HG03565 (cell line): ENCODE measurements around the gene KIRREL3.

Experiments
- ATAC-seq: cut with Tn5 transposase; IDR thresholded peaks from one replicate; pipeline ENCODE4 v1.9.1; 2021; ENCODE audit warnings: mild to moderate bottlenecking, moderate library complexity; ENCODE audit not compliant: unreplicated experiment

Gene KIRREL3

DNA sequence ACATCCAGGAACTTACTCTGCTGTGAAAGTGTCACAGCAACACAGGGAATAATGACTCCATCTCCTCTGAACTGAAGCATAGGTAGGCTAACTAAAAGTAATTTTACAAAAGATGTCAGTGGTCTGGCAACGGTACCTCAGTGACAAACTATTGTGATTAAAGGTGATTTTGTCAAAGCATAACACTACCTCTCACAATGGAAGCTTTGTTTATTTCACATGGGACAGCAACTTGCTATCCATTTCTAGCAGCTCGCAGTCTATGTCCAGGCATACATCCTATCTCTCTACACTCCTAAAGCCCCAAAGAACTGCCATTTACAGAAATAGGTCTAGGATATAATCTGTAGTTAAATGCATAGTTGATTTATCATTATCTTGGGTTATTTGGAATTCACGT, 163.0 kb downstream of the KIRREL3 start:
- ATAC-seq = no peak

DNA sequence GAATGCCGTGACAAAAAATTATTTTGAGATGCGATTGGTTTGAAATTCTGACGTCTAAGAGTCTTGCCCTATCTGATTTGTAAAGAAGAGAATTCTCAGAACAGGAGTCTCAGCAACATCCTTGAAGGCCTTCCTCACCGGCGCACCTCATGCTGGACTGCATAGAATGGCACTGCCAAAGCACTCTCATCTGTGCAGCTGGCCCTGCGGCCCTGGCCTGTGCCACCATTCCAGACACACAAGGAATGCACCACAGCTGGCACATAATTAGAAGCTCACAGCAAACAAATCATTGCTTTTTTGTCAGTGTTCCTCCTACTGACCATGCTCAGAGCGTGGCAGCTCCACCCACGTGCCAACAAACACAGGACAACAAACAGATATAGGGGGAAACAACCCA, 166.0 kb downstream of the KIRREL3 start:
- ATAC-seq = no peak

DNA sequence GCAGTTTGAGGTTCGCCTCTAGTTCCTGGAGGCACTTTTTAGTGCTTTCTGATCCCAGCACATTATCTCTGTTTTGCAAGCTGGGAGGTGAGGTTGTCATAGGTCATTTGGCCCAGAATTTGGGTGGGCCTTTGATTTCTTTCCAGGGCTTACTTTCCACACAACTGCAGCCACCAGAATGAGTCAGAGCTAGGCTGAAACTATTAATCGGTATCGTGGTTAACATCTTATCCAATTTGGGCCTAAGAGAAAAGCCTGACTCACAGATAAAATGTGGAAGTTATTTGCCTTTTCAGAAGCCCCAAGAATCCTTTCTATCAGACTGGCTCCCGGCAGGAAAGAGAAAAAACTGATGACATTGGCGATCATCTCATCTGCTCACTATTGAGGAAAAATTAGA, 166.4 kb downstream of the KIRREL3 start:
- no peak for ATAC-seq

DNA sequence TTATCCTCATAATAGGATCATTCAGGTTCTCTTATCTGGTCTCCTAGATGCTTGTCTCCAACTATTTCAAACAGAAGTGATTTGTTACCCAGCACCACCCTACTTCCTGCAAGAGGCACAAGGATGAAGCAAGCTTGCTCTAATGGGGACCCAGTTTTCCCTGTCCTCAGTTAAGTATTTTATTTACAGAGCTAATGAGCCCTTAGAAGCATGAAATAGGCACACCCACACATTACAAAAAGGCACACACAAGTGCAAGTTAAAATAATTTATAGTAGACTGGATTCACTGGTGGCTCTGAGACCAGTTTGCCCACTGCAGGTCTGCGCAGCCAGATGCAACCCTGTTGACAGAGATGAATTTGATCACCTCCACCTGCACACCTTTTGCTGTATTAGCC, 167.5 kb downstream of the KIRREL3 start:
- no peak for ATAC-seq

DNA sequence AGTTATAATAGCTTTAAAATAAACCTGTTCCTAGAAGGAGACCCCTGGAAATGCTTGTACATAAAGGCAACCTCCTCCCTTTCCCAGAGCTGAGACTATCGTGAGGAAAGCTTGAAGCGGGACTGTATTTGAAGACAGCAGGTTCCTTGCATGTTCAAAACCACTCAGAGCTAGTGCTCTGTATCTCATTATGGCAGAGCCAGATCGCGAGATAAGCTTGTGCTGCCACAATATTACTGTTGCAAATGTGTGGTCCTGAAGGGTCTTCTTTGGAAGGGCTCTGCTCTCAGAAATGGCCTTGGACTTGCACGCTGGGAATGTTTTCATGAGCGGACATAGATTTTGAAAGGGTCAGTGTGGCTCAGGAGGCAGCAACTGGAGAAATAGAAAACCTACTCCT, 168.2 kb downstream of the KIRREL3 start:
- ATAC-seq = no peak

DNA sequence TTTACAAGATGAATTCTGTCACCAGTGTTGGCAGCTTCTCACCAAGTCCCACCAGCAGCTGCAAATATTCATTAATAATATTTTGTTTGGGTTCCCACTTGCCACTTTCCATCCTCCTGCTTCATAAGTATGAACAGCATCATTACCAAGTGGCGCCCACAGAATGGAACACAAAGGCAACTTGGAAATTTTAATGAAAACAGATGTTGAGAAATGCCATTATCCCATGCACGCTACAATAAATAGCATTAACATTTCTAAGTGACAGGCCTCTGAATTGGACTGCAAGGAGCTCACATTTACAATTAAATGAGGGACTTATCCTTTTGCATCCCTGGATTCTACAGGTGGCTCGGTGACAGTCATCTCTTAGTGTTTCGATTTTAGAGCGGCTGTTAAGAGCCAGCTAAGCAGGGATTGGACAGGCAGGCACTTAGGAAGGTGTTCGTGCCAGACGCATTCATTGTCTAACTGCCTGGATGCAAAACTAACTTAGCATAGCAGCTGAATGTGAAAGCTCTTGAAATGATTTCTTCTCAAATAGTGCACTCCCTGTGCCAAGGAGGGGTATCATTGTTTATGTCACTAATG, 170.3 kb downstream of the KIRREL3 start:
- no peak for ATAC-seq

DNA sequence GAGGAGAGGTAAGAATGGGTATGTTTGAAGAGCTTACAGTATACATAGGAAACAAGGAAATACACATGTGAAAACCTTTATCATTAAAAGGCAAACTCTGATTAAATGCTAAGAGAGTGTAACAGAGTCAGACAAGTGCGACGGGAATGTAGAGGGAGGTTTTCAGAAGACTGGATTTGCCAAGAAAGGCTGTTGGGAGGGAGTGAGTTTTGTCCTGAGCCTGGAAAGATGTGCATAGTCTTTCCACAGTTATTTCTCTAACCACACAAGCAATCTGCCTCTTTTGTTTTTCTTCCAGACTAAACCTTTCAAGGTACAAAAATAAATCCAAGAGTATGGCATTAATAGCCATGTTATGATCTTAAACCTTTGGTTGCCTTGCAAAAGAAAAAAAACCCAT, 170.9 kb downstream of the KIRREL3 start:
- ATAC-seq = no peak

DNA sequence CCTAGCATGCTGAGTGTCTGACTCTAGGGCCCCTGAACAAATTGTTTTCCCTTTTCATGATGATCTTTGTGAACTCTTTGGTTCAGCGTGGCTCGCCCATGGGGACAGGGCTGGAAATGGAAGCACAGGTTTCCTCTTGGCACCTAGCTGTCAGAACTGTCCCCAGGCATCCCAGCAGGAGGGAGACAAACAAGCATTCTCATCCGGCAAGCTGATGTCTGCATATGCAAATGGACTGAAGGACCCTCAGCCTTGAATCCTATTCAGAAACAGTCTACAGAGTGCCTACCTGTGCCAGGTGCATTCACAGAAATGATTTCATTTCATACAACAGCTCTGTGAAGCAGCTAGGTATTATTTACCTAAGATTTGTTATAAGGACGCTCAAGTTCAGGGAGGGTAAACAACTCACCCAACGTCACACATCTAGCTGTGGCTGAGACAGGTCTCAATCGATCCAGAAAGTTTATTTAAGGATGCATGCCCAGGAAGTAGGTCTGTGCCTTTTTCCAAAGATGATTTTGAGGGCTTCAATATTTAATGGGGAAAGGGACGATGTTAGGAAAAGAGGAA, 176.4 kb downstream of the KIRREL3 start:
- ATAC-seq = no peak

DNA sequence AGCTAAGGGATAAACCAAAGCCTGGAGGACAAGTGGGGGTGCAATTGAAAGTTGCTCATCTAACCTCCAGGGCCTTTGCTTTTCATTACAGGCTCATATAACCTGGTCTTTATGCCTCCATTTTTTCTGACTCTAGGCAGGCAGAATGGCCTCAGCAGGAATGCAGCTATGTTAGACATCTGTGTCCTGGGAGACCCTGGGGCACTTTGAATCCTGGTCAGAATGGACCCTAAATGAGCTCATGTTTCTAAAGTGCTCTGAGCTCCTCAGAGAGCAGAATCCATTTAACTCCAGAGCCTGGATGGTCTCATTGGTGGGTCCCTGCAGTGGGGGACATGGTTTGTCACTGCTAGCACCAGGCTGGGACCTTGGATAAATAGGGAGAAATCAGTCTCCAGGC, 177.3 kb downstream of the KIRREL3 start:
- ATAC-seq = no peak

DNA sequence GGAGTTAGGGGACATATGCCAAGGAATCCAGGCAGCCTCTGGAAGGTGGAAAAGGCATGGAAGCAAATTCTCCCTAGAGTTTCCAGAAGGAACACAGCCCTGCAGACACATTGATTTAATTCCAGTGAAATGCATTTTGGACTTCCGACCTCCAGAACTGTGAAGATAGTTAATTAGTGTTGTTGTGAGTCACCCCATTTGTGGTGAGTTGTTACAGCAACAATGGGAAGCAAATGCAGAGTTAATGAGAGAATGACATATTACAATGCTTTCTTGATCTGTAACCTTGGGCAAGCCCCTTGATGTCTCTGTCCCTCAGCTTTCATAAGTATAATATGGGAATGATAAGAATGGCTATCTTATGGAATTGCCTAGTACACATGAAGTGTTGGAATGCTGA, 178.7 kb downstream of the KIRREL3 start:
- no peak for ATAC-seq

DNA sequence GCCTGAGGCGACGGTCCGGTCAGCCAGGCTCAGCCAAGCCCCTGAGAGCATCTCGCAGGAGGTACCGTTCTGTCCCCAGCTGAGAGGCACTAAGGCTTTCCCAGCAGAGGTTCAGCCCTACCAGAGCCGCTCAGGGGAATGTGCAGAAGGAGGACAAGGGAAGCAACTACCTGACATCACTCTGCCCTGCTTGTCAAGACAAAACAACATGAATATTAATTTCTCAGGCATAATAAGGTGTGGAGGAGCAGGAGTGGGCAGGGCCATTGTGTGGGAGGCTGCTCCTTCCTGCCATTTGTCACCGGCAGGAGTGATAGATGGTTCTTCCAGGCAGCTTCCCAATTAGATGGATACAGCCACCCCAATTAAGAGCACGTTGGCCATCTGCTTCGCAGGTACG, 181.4 kb downstream of the KIRREL3 start:
- ATAC-seq = no peak

DNA sequence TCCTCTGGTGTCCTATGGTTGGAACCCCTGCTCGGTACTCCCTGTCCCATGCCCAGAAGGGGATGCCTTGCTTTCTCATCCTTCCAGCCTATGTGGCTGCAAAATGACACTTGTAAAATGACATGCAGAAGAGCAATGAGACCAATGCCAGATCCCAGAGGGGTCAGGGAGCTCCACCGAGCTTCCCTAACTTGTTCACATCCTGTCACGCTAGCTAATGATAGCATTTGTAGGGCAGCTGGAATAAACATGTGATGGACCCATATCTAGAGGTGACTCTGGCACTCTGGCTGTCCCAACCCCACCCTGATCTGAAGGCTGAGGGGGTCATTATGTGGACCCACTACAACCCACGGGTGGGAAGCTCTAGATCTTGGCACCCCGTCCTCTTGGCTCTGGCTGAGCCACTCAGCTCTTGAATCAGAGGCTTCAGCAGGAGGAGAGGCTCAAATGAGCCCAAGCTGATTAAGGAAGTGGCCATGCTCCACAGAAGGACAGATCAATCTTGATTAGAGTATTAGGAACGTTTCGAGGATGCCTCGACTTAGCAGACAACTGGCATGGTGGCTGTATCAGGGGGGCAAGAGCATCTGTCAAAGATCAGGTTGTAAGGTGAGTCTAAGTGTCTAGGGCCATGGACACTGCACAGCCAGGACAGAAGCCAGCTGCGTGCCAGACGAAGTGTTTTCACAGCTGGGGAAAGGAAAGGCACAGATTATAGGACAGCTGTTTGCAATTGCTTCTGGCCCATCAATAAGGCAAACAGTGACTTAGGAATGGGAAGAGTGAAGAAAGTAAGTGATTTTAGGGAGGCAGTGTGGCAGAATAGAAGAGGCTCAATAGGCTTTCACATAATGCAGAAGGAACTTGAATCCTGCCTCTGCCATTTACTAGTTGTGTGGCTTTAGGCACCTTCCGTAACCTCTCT, 182.8 kb downstream of the KIRREL3 start:
- ATAC-seq = no peak

DNA sequence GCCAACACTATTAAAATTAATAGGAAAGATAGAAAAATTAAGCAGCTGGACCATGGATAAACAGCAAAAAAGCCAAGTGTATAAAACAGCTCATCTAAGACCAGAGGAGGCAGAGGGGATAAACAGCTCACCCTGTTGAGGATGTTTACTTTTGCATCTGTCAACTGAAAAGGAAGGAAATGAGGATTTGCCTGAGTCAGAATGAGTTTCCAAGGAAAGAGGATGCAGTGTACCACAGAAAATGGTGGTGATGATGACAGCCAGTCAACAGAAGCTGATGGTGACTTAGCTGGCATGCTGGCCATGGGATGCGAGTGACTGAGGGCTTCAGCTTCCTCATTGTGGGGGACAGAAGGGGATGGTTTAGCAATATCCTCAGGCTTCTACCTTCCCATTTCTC, 183.5 kb downstream of the KIRREL3 start:
- ATAC-seq = no peak

DNA sequence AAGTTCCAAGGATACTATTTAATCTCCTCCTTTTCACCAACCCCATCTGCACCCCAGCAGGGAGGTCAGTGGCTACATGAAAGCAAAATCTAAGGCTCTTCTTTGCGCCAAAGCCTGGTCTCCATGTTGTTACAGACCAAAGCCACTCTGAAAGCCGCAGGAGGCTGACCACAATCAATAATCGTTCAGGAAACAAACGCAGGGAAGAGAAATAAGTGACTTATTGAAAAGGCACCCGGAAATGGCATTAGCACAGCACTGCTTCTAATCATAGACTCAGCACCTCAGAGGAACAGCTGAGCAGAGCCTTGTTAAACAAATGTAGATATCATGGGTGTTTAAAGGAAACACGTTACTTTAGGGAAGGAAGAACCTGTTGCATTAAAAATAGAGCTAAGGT, 183.9 kb downstream of the KIRREL3 start:
- ATAC-seq = no peak

DNA sequence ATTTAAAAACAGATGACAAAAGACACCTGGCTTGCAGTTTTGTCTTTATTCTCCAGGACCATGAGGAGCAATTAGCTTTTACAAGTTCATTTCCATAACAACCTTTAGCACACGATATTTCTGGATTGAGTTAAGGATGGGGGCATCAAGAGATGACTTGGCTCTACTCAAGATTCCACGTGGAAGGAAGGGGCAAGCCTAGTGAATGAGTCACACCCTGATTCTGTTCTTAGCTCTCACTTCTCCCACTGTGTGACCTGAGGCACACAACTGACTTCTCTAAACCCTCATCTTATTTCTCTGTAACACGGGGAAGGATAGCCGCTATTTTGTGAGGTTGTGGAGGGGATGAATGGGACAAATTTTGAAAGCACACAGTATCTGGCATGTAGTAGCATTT, 185.5 kb downstream of the KIRREL3 start:
- ATAC-seq = no peak

DNA sequence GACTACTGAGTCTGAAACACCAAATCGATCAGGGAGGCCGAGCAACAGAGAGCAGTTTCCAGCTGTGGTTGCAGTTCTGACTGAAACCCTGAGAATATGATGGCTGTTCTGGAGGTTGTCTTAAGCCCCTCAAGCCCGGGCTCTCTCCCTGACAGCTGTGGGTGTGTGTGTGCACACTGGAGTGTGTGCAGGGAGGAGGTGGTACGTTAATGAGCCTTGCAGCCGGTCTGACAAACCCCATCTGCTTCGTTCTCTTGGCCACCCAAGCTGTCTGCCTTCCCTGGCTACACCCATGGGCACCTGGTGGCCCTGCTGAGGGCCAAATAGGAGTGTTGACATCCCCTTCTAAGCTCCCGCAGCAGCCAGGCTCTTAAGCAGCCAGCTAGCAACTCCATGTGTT, 189.8 kb downstream of the KIRREL3 start:
- ATAC-seq = no peak

DNA sequence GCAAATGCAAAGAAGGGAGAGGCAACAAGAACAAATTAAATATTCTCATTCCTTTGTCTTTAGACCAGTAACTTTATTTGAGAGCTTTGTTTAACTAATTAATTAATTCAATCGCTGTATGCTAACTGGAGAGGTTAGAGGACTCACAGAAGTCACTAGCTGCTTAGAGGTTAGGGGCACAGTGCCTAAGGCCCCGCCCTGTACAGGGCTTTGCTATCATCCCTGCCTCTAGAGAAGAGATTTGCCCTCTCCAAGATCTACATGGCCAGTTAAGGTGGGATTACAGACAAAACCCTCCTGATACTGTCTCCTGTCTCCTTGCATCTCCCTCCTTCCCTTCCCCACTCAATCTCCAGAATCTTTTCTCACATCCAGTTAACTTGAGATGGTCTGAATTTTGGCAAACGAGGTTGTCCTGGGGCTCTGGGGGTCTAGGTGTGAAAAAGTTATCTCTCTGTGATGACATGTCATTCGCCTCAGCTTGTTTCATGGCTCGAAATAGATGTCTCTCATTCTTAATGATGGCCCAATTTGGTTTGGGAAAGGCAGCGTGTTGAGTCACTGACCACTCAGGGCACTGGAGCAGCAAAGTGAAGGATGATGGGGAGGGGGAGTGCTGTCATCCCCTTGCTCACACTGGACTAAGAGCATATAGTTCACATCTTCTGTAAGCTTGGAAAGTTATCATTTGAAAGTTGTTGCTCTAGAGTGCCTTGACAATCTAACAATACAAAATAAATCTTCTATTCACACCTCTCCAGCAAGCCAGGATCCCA, 190.9 kb downstream of the KIRREL3 start:
- no peak for ATAC-seq

DNA sequence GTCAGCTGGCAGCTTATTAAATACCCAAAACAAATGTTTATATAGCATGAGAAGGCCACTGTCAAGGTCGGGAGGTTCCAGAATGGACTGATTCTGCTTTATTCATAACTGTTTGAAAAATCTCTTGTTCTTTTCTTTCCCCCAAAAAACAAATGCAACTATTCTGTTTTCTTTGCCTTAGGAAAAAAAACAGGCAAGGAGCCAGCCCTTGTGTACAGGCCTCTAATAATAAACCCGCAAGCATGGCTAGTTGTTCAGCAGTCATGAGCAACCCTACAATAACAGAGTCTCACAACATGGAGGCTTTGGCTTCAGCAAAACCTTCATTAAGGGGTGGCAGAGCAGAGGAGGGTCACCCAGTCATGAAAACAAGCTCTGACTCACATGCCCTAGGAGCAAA, 191.7 kb downstream of the KIRREL3 start:
- ATAC-seq = no peak

DNA sequence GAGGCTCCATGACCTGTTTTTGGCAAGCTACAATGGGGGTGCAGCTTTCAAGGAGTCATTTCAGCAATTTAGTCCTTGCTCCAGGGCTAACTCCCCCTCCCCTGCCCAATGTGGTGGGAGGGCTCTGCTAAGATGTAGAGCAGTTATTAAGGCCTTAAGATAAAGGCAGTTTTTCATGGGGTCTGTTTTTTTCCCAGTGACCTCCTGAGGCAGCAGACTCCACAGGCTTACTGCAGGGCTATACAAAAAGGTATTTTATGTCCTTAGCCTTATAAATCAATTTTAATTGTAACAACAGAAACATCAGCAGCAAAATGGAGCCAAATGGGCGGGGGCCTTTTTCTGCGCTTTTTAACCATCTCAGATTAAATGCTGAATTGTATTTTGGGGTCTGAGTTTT, 192.3 kb downstream of the KIRREL3 start:
- ATAC-seq = no peak

DNA sequence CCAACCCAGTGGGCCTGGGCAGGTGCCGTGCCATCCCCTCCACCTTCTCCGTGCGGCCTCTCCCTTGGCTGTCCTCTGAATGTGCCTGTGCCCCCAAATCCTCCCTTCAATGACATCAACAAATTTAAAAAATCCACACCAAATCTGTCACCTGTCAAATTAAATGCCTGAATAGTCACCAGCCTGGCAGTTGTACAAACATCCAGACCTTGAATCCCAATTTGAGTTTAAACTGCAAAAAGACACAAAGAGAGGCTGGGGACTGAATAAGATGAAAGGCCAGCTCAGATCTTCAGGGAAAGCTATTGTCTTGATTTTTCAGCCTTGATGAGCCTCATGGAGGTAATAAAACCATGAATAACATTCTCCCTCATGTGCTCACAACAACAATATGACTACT, 194.7 kb downstream of the KIRREL3 start:
- no peak for ATAC-seq

DNA sequence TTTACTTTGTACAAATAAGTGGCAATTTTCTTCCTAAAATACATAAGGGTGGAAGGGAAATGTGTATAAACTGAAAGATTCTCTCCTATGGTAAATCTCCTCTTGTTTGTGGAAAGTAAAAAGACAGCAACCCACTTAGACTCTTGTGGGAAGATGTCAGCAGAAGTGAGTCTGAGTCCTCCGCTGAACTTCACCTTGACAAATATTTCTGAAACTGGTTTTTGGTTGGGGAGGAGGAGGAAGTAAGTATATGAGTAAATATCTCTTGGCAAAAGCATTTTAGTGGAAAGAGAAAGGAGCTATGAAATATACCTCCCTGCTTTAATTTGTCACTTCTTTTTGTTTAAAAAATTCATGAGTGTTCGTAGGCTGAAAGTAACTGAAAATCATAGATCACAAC, 196.2 kb downstream of the KIRREL3 start:
- ATAC-seq = no peak

DNA sequence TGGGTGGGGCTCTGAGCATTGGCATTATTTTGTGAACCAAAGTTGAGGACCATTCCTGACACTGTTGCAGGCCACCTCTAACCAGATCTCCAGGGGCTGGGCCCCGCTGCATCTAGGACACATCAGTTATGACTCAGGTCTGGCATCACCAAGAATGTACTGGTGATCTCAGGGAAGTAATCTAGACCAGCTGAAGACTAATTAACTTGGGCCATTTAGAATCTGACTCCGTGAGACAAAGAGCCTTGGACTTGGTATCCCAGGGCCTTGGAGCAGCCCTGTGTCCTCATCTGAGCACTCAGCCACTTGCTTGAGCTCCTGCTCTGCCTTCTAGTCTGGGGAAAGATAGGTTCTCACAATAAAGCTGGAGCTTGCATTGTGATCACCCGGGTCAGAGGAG, 200.6 kb downstream of the KIRREL3 start:
- ATAC-seq = no peak
